Breast epithelium (tissue), 3 donors: ENCODE results near the gene MTCL1.

Experiments
- POLR2AphosphoS5 ChIP-seq, 3 donors: sonication (generic); formaldehyde crosslinking; IDR thresholded peaks; one replicate each; pipeline ENCODE4 v1.6.1; 2017; ENCODE audit warnings: antibody characterized with exemption in 3 of 3
- TF ChIP-seq, protein P1 (sequence below), 3 donors: fragments of 450-650 bp; IDR thresholded peaks; one replicate each; pipeline ENCODE4 v1.5.1; 2016 to 2017; ENCODE audit warnings: antibody characterized with exemption in 3 of 3, mild to moderate bottlenecking in 3 of 3, moderate library complexity in 3 of 3

- TF ChIP-seq, protein P1, sequence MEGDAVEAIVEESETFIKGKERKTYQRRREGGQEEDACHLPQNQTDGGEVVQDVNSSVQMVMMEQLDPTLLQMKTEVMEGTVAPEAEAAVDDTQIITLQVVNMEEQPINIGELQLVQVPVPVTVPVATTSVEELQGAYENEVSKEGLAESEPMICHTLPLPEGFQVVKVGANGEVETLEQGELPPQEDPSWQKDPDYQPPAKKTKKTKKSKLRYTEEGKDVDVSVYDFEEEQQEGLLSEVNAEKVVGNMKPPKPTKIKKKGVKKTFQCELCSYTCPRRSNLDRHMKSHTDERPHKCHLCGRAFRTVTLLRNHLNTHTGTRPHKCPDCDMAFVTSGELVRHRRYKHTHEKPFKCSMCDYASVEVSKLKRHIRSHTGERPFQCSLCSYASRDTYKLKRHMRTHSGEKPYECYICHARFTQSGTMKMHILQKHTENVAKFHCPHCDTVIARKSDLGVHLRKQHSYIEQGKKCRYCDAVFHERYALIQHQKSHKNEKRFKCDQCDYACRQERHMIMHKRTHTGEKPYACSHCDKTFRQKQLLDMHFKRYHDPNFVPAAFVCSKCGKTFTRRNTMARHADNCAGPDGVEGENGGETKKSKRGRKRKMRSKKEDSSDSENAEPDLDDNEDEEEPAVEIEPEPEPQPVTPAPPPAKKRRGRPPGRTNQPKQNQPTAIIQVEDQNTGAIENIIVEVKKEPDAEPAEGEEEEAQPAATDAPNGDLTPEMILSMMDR (IDR thresholded peaks at IDR 0.05): no peak
- TF ChIP-seq POLR2AphosphoS5 (IDR thresholded peaks at IDR 0.05): no peak
Observed at GRCh38 chr18:8803063-8803795, 97.9 kb downstream of the MTCL1 start.
